ENCODE results near the gene HRCT1.

- no peak for TF ChIP-seq CTCF (IDR thresholded peaks at IDR 0.05)
- TF ChIP-seq POLR2AphosphoS5 (IDR thresholded peaks at IDR 0.05): no peak
- TF ChIP-seq POLR2A (IDR thresholded peaks at IDR 0.05): no peak
These were observed 46.7 kb downstream of the HRCT1 start for GRCh38 chr9:35952526-35953191.
